Smooth muscle cell (in vitro differentiated cells): ENCODE measurements around the gene SNX6. TPM values are rescaled to one million over a fixed set of nuclear protein-coding genes. Genes with fewer than 3 reads are reported as not detected.
A peak's percentile ranks its signal among the peaks of the same experiment; 100 is the strongest.

ENCODE experiments used
- DNase-seq: peaks from one replicate; lab custom pipeline; 2025; ENCODE audit not compliant: unreplicated experiment; lab: John Stamatoyannopoulos, UW
- H2AFZ ChIP-seq: fragments of 200-600 bp; sonication (generic); 2 replicates; pipeline ENCODE4 v1.6.0; 2016; ENCODE audit warnings: antibody characterized with exemption, low read depth, mild to moderate bottlenecking
- H3F3A ChIP-seq: fragments of 200-600 bp; sonication (generic); 2 replicates; pipeline ENCODE4 v1.6.0; 2017; ENCODE audit warnings: antibody characterized with exemption, low read depth
- H3K27ac ChIP-seq: fragments of 200-600 bp; sonication (generic); 2 replicates; pipeline ENCODE4 v1.5.1; 2016; ENCODE audit warnings: low read depth, mild to moderate bottlenecking
- H3K27me3 ChIP-seq: fragments of 200-600 bp; sonication (generic); 2 replicates; pipeline ENCODE4 v1.6.1; 2016; ENCODE audit warnings: low read depth, mild to moderate bottlenecking
- H3K36me3 ChIP-seq: fragments of 200-600 bp; sonication (generic); 2 replicates; pipeline ENCODE4 v1.5.1; 2016; ENCODE audit warnings: low read depth
- H3K4me1 ChIP-seq: fragments of 200-600 bp; sonication (generic); 2 replicates; pipeline ENCODE4 v1.5.1; 2016; ENCODE audit warnings: low read depth
- H3K4me2 ChIP-seq: fragments of 200-600 bp; sonication (generic); 2 replicates; pipeline ENCODE4 v1.6.0; 2016; ENCODE audit warnings: mild to moderate bottlenecking
- H3K4me3 ChIP-seq: fragments of 200-600 bp; sonication (generic); 2 replicates; pipeline ENCODE4 v1.5.1; 2016; ENCODE audit warnings: mild to moderate bottlenecking
- H3K79me2 ChIP-seq: fragments of 200-600 bp; sonication (generic); 2 replicates; pipeline ENCODE4 v1.6.0; 2016; ENCODE audit warnings: low read depth, mild to moderate bottlenecking
- H3K9ac ChIP-seq: fragments of 200-600 bp; sonication (generic); 2 replicates; pipeline ENCODE4 v1.6.0; 2016; ENCODE audit warnings: low read depth
- H3K9me3 ChIP-seq: fragments of 200-600 bp; sonication (generic); replicated peaks from 2 replicates; pipeline ENCODE4 v1.5.1; 2016; ENCODE audit warnings: low read depth
- H4K20me1 ChIP-seq: fragments of 200-600 bp; sonication (generic); 2 replicates; pipeline ENCODE4 v1.6.0; 2016; ENCODE audit warnings: low read depth
- CTCF ChIP-seq: fragments of 200-600 bp; sonication (generic); IDR thresholded peaks from 2 replicates; pipeline ENCODE4 v1.5.1; 2017; ENCODE audit warnings: borderline replicate concordance, mild to moderate bottlenecking, antibody characterized with exemption; ENCODE audit not compliant: insufficient read depth, poor library complexity, severe bottlenecking
- WGBS: methylation state at CpG from one replicate; pipeline ENCODE4 v1.1.7; 2016; ENCODE audit warnings: low lambda C conversion rate; 5-methylcytosine and 5-hydroxymethylcytosine counted together
- polyA plus RNA-seq: library from polyadenylated mRNA; unstranded; fragments of >200 nt; fragmentation: Nextera tagmentation; extraction: Ambion mirVana; gene quantifications from 2 replicates; pipeline ENCODE4 v1.2.1, GENCODE V29; 2016
- total RNA-seq: library from RNA; depleted of rRNA; stranded (reverse); fragments of >200 nt; gene quantifications from 2 replicates; pipeline ENCODE4 v1.2.3, GENCODE V29; 2014

The SNX6 gene
- total and polyA plus RNA-seq, 2 experiments from 2014 or later: 55.7 to 192 TPM

GRCh38 chr14:34629344-34629656 is 648 bp downstream of the SNX6 start:
- H3K4me3 ChIP-seq: peak overlapping the region; percentile 99
- no peaks in the 10 kb centered on the region for H3K9me3 ChIP-seq
- H3K27me3 ChIP-seq: no peaks in the 10 kb centered on the region
- peak overlapping the region; percentile 82 for H3K4me2 ChIP-seq
- peaks cover 50% of the 10 kb centered on the region for H3K79me2 ChIP-seq
- peaks cover 24% of the 10 kb centered on the region for H4K20me1 ChIP-seq
- 2% methylated on average over 13 of the region's 13 CpGs for WGBS
- H3K4me1 ChIP-seq: peaks cover 10% of the 10 kb centered on the region
- H3K9ac ChIP-seq: peak overlapping the region; percentile 95
- H3K27ac ChIP-seq: no peak overlapping the region
- no peaks in the 10 kb centered on the region for H3K36me3 ChIP-seq
- H3F3A ChIP-seq: no peaks in the 10 kb centered on the region
- no peak for TF ChIP-seq CTCF
- no peak for DNase-seq
- H2AFZ ChIP-seq: peak overlapping the region; percentile 99

GRCh38 chr14:34628681-34629135 is 1.2 kb downstream of the SNX6 start:
- peaks cover 54% of the 10 kb centered on the region for H3K79me2 ChIP-seq
- H3K4me3 ChIP-seq: peak overlapping the region; percentile 99
- H3K4me2 ChIP-seq: peak overlapping the region; percentile 82
- DNase-seq: no peak
- H3K4me1 ChIP-seq: peaks cover 10% of the 10 kb centered on the region
- no peak overlapping the region for H3K9ac ChIP-seq
- no peaks in the 10 kb centered on the region for H3K27me3 ChIP-seq
- peaks cover 29% of the 10 kb centered on the region for H4K20me1 ChIP-seq
- no peaks in the 10 kb centered on the region for H3F3A ChIP-seq
- H3K27ac ChIP-seq: no peak overlapping the region
- 43% methylated on average over 5 of the region's 5 CpGs for WGBS
- no peaks in the 10 kb centered on the region for H3K9me3 ChIP-seq
- H3K36me3 ChIP-seq: no peaks in the 10 kb centered on the region
- no peak overlapping the region for H2AFZ ChIP-seq
- no peak for TF ChIP-seq CTCF

GRCh38 chr14:34623506-34623905 is 6.4 kb downstream of the SNX6 start:
- no peaks in the 10 kb centered on the region for H3K36me3 ChIP-seq
- TF ChIP-seq CTCF: no peak
- no peak for DNase-seq
- no peak overlapping the region for H3K4me3 ChIP-seq
- no peaks in the 10 kb centered on the region for H3F3A ChIP-seq
- no peak overlapping the region for H3K4me2 ChIP-seq
- peaks cover 74% of the 10 kb centered on the region for H4K20me1 ChIP-seq
- H3K27me3 ChIP-seq: no peaks in the 10 kb centered on the region
- H3K79me2 ChIP-seq: peaks cover 63% of the 10 kb centered on the region
- H3K4me1 ChIP-seq: peaks cover 3% of the 10 kb centered on the region
- WGBS: 78% methylated on average over 3 of the region's 3 CpGs
- H3K27ac ChIP-seq: no peak overlapping the region
- no peaks in the 10 kb centered on the region for H3K9me3 ChIP-seq
- no peak overlapping the region for H2AFZ ChIP-seq
- no peak overlapping the region for H3K9ac ChIP-seq

GRCh38 chr14:34620839-34621238 is 9.1 kb downstream of the SNX6 start:
- Histone ChIP-seq H3K9me3 (no peaks in the 10 kb centered on the region), H3K4me1 (no peaks in the 10 kb centered on the region), H2AFZ (no peak overlapping the region), H3K36me3 (no peaks in the 10 kb centered on the region), H3F3A (no peaks in the 10 kb centered on the region), H3K27me3 (no peaks in the 10 kb centered on the region), H3K4me3 (no peak overlapping the region), H3K9ac (no peak overlapping the region), H3K79me2 (peaks cover 39% of the 10 kb centered on the region), H3K4me2 (no peak overlapping the region), H3K27ac (no peak overlapping the region), H4K20me1 (peaks cover 78% of the 10 kb centered on the region)
- no peak for TF ChIP-seq CTCF
- WGBS: 90% methylated on average over 3 of the region's 3 CpGs
- no peak for DNase-seq
